Activated T-cell treated with anti-CD3 and anti-CD28 coated beads, Interleukin-2, amount 50 U/mL, for 4 hours (primary cell): ENCODE data around the gene PHF2. TPM values are rescaled to one million over a fixed set of nuclear protein-coding genes. Genes with fewer than 3 reads are reported as not detected.
"Not testable (repeated sequence)": the region's sequence is repeated elsewhere in the genome, so short reads cannot be mapped to it uniquely, and the experiment has no call there.

Source experiments
- ATAC-seq, 2 donors: fragments of 200-7000 bp; cut with Tn5 transposase; one replicate each; pipeline ENCODE4 v1.10.0; 2021
- DNase-seq: peaks from one replicate; pipeline ENCODE4 v3.0.0-alpha.2; 2020
- H3K27me3 Mint-ChIP-seq: one replicate; pipeline ENCODE4 v1.8.0; 2021; ENCODE audit warnings: low read depth, mixed read lengths
- H3K36me3 Mint-ChIP-seq: one replicate; pipeline ENCODE4 v1.8.0; 2022; ENCODE audit warnings: mixed read lengths; ENCODE audit not compliant: insufficient read depth
- H3K4me1 Mint-ChIP-seq: one replicate; pipeline ENCODE4 v1.8.0; 2021; ENCODE audit warnings: low read depth, mixed read lengths
- H3K4me3 Mint-ChIP-seq: one replicate; pipeline ENCODE4 v1.8.0; 2021; ENCODE audit warnings: mild to moderate bottlenecking, moderate library complexity, mixed read lengths
- H3K9me3 Mint-ChIP-seq: one replicate; pipeline ENCODE4 v1.8.0; 2021; ENCODE audit warnings: mixed read lengths
- total RNA-seq, 3 donors: library from RNA; stranded (reverse); gene quantifications; one replicate each; pipeline ENCODE4 v1.2.1, GENCODE V29; 2021

The PHF2 gene
- total RNA-seq, 3 donors from 2014 or later = 19.2 to 20.8 (median 20.8) TPM

DNA sequence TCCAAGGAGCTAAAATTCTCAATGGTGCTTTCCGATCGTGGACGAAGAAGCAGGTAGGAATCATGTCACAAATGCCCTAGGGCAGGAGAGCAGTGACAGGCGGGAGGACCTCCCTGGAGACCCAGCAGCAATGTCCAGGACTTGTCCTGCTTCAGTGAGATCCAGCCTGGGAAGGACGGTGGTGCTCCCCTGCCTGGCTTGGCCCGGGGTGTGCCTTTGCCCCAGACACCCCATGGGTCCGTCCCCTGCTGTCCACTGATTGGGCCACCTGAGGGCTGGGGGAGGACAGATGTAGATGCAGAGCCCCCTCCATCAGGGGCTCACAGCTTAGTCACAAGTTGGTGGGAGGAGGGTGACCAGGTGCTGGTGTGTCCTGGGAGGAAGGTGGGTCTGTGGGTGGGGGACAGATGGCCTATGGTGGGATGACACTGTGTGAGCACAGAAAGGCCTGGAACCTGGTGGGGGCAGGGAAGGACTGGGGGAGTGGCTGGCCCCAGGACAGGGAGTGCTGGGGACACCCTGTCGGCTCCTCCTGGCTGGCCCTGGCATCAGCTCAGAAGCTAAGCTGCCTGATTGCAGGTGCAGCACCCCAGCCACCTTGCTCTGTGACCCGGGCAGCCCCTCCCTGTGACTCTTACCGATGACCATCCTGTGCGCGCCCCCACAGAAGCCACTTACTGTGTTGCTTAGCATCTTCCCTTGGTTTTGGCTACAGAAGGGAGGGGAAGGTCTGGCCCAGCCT is 82.0 kb downstream of the PHF2 start:
- Mint-ChIP-seq H3K4me3 (no peak overlapping the region), H3K36me3 (peaks cover 10% of the 10 kb centered on the region), H3K27me3 (no peaks in the 10 kb centered on the region), H3K4me1 (no peaks in the 10 kb centered on the region), H3K9me3 (no peaks in the 10 kb centered on the region)
- ATAC-seq (no peak), DNase-seq (no peak)

DNA sequence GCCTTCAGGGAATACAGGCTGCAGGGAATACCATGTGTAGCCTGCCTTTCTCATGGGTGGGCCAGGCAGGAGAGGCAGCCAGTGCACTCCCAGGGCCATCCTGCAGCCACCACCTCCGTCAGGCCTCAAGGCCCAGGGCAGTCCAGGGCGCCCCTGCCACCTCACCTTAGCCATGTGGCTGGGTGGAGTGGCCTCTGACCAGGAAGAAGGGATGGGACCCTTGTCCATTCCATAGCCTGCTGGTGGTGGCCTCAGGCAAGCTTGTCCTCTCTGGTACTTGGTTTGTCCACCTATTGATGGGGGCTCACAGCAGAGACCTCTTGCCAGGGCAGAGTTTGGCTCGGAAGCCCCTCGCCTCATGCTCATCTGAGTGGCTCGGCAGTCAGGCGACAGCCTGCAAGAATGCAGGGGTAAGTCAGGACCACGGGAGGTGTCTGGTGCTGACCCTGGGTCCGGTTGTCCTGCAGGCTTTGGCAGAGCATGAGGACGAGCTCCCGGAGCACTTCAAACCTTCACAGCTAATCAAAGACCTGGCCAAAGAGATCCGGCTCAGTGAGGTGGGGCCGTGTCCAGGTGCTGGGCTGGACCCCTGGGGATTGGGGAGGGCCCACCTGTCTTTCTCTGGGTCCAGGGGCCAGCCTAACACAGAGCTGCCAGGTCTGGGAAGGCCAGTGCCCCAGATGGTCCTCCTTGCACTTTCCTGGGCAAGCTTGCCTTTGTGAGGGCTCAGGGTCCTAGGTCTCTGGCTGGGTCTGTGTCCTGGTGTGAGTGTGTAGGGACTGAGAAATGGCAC is 82.9 kb downstream of the PHF2 start:
- Mint-ChIP-seq H3K4me3 (no peak overlapping the region), H3K4me1 (no peaks in the 10 kb centered on the region), H3K36me3 (peaks cover 8% of the 10 kb centered on the region), H3K27me3 (no peaks in the 10 kb centered on the region), H3K9me3 (no peaks in the 10 kb centered on the region)
- no peak for ATAC-seq
- no peak for DNase-seq

DNA sequence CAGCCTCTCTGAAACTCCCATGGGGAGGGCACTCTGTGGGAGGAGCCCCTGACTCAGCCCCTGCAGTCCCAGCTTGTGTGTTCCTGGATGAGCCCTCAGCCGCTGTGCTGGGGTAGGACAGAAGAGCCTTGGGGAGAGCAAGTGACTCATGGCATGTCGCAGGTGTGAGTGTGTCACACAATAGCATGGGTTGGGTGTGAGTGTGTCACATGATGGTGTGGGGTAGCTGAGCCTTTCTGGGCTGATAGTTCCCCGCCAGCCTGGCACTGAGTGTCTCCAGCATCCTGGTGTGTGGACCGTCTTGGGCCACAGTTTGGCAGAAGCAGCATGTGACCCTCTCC is 83.4 kb downstream of the PHF2 start:
- Mint-ChIP-seq H3K36me3 (peaks cover 12% of the 10 kb centered on the region), H3K4me1 (no peaks in the 10 kb centered on the region), H3K9me3 (no peaks in the 10 kb centered on the region), H3K4me3 (no peak overlapping the region), H3K27me3 (no peaks in the 10 kb centered on the region)
- no peak for DNase-seq
- no peak for ATAC-seq

DNA sequence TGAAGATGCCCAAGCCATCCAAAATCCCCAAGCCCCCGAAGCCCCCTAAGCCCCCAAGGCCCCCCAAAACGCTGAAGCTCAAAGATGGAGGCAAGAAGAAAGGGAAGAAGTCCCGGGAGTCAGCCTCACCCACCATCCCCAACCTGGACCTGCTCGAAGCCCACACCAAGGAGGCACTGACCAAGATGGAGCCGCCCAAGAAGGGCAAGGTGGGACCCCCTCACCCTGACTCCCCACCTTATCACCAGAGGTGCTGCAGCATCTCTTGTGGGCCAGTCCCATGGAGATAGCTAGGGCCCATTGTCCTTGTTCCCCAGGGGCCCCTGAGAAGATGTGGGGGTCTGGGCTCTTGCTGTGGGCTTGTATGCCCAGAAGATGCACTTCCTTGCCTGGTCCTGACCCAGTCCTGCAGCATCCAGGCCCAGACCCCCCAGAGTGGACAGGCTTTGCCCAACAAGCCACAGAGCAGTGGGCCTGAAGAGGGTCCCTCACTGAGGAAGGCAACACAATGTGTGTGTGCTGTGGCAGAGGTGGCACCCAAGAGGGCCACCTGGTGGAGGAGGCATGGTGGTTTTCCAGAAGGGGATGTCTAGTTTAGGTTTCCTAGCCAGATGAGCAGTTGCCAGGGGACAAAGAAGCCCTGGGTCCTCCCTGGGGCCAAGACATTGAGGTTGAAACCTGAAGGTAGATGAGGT is 84.1 kb downstream of the PHF2 start:
- DNase-seq (no peak), ATAC-seq (no peak)
- no peak overlapping the region for H3K4me3 Mint-ChIP-seq
- H3K36me3 Mint-ChIP-seq = peaks cover 14% of the 10 kb centered on the region
- H3K27me3 Mint-ChIP-seq = no peaks in the 10 kb centered on the region
- no peaks in the 10 kb centered on the region for H3K4me1 Mint-ChIP-seq
- H3K9me3 Mint-ChIP-seq = no peaks in the 10 kb centered on the region

DNA sequence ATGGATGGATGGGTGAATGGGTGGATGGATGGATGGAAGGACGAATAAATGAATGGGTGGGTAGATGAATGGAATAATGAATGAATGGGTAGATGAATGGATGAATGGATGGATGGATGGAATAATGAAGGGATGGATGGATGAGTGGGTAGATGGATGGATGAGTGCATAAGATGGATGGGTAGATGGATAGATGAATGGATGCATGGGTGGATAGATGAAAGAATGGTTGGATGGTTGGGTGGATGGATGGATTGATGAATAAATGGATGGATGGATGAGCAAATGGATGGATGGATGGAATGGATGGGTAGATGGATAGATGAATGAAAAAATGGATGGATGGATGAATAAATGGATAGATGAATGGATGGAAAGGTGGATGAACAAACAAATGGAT is 85.2 kb downstream of the PHF2 start:
- Mint-ChIP-seq H3K9me3 (no peaks in the 10 kb centered on the region), H3K27me3 (no peaks in the 10 kb centered on the region), H3K36me3 (peaks cover 14% of the 10 kb centered on the region), H3K4me3 (no peak overlapping the region), H3K4me1 (no peaks in the 10 kb centered on the region)
- DNase-seq = no peak
- no peak for ATAC-seq

DNA sequence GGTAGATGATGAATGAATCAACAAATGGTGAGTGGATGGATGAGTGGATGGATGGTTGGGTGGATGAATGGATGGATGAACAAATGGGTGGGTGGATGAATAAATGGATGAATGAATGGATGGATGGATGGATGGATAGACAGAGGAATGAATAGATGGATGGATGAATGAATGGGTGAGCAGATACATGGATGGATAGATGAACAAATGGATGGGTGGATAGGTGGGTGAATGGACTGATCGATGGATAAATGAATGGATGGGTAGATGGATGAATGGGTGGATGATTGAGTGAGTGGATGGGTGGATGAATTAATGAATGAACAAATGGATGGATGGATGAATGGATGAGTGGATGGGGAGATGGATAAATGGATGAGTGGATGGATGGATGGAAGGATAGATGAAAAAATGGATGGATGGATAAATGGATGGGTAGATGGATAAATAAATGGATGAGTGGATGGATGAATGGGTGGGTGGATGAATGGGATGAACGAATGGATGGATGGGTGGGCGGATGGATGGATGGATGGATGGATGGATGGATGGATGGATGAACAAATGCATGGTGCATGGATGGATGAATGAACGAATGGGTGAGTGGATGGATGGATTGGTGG is 85.7 kb downstream of the PHF2 start:
- H3K36me3 Mint-ChIP-seq = peaks cover 14% of the 10 kb centered on the region
- no peaks in the 10 kb centered on the region for H3K9me3 Mint-ChIP-seq
- no peaks in the 10 kb centered on the region for H3K4me1 Mint-ChIP-seq
- no peaks in the 10 kb centered on the region for H3K27me3 Mint-ChIP-seq
- H3K4me3 Mint-ChIP-seq = no peak overlapping the region
- ATAC-seq (no peak), DNase-seq (no peak)

DNA sequence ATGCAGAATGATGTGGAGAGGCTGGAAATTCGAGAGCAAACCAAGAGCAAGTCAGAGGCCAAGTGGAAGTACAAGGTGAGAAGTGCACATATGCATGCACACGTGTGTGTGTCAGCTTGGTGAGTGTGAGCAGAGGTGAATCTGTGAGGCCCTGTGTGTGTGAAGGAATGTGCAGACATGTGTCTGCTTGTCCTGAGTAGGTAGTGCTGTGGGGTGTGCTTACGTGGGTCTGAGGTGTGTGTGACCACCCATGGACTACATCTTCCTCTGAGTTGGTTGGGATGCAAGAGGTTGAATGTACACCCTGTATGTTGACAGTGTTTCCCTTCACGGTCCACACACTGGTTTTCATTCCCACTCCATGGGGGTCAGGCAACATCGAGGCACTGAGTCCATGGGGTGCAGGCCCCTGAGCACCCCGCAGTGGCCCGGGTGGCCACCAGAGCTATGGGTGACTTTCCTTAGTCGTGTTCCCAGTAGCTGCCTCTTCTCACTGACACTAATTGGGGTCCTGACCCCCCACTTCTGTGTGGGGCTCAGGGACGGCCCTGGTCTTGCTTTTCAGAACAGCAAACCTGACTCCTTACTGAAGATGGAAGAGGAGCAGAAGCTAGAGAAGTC is 86.7 kb downstream of the PHF2 start:
- Mint-ChIP-seq H3K27me3 (no peaks in the 10 kb centered on the region), H3K9me3 (no peaks in the 10 kb centered on the region), H3K4me3 (no peak overlapping the region), H3K36me3 (peaks cover 9% of the 10 kb centered on the region), H3K4me1 (no peaks in the 10 kb centered on the region)
- no peak for ATAC-seq
- no peak for DNase-seq

DNA sequence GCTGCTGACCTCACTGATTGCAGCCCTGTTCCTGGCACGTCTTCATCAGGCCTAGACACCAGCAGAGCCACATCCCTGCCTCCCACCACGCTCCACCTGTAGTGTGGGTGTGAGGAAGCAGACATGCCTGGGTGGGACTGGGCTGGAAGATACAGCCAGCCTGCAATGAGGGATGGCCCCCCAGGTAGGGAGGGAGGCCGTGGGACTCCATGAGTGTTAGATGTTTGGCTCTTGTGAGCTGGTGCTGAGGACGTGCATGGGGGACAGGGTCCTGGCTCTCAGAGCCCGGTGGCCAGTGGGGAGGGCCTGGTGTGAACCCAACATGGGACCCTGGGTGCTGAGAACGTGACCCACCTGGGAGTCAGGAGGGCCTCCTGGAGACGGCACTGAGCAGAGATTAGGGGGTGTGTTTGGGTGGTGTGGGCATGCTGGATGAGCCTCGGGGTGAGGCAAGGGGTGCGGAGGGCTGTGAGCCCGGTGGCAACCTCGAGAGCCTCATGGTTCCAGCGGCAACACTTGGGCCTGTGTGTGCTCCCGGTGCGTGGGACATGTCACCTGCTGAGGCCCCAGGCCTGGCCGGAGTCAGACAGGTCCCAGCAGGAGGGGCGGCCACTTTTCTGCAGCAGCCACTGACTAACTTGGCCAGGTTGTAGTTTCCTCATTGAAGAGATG is 87.6 kb downstream of the PHF2 start:
- H3K4me3 Mint-ChIP-seq = no peak overlapping the region
- peak in 1 of 2 donors; percentile 23 for ATAC-seq
- H3K27me3 Mint-ChIP-seq = no peaks in the 10 kb centered on the region
- H3K4me1 Mint-ChIP-seq = no peaks in the 10 kb centered on the region
- no peak for DNase-seq
- no peaks in the 10 kb centered on the region for H3K9me3 Mint-ChIP-seq
- H3K36me3 Mint-ChIP-seq = peaks cover 9% of the 10 kb centered on the region

DNA sequence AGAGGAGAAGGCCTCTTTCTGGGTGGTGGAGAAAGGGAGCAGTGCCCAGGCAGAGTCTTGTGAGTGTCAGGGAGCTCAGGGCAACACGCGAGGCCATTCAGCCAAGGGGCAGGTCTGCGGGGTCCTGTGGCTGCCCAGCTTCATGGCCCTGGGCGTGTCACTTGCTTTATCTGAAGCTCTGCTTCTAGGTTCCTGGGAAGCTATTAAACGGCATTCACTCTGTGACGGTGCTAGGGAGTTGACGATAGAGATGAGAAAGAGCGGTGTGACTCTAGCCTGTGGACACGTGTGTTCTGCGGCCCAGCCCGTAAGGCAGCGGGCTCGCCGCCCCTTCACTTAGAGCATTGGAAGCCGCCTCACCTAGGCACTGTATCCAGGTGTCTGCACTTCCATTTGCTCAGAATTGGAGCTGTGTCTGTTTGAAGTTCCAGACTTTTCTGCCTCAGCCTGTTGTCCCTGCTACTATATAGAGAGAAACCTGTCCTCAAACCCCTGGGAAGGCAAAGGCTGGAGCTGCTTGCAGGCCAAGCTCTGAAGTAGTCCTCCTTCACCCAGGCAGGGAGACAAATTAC is 88.3 kb downstream of the PHF2 start:
- DNase-seq = no peak
- ATAC-seq = no peak
- Mint-ChIP-seq H3K27me3 (no peaks in the 10 kb centered on the region), H3K9me3 (no peaks in the 10 kb centered on the region), H3K4me3 (no peak overlapping the region), H3K4me1 (no peaks in the 10 kb centered on the region), H3K36me3 (peaks cover 9% of the 10 kb centered on the region)

DNA sequence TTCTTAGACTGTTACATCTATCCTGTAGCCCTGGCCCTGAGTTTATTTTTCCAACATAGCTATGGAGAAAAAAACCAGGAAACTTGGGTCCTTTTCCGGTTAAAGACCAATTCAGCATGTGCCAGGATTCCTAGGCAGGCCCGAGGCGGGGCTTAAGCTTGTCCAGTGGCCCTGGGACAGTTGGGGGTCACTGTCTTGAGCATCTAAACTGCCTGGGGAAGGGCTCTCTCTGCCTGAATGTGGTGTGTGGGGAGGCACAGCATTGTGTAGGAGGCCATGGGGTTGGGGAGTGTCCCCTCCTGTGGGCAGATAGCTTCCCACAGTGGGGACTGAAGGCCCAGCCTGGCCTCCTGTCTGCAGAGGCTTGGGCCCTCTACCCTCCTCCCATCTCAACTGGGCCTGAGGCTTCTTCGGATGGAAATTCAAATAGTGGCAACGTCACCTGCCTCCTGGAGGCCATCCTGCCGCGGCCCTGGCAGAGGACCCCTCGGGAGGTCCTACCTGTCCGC is 88.8 kb downstream of the PHF2 start:
- H3K4me1 Mint-ChIP-seq = no peaks in the 10 kb centered on the region
- H3K27me3 Mint-ChIP-seq = no peaks in the 10 kb centered on the region
- DNase-seq (no peak), ATAC-seq (no peak)
- no peak overlapping the region for H3K4me3 Mint-ChIP-seq
- no peaks in the 10 kb centered on the region for H3K9me3 Mint-ChIP-seq
- H3K36me3 Mint-ChIP-seq = peaks cover 11% of the 10 kb centered on the region

DNA sequence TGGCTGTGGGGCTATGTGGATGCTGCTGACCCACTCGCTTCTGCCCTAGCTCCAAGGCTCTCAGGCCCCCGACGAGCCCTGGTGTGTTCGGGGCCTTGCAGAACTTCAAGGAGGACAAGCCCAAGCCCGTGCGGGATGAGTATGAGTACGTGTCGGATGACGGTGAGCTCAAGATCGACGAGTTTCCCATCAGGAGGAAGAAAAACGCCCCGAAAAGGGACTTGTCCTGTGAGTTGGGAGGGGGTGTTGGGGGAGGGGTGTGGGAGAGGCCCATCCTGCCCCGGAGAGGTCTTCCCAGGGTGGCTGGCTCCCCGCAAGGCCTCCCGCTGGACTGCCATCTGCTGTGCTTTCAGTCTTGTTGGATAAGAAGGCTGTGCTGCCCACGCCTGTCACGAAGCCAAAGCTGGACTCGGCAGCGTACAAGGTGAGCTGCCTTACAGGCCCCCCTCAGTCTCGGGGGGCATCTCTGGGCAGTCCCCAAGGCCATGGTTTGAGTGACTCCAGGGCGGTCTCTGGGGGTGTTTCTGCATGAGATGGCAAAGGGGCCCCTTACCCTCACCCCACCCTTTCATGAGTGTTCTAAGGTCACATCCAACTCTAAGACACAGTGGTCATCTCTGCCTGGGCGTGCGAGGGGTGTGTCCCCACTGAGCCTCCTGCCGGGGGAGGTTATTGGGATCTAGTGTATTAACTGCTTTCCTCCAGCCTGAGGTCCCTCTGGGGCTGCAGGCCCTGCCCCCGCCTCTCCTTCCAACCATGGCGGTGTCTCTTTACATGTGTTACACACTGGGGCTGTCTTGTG is 89.5 kb downstream of the PHF2 start:
- ATAC-seq = no peak
- DNase-seq = peak; percentile 3
- Mint-ChIP-seq H3K27me3 (no peaks in the 10 kb centered on the region), H3K9me3 (no peaks in the 10 kb centered on the region), H3K4me3 (no peak overlapping the region), H3K36me3 (peaks cover 13% of the 10 kb centered on the region), H3K4me1 (no peaks in the 10 kb centered on the region)

DNA sequence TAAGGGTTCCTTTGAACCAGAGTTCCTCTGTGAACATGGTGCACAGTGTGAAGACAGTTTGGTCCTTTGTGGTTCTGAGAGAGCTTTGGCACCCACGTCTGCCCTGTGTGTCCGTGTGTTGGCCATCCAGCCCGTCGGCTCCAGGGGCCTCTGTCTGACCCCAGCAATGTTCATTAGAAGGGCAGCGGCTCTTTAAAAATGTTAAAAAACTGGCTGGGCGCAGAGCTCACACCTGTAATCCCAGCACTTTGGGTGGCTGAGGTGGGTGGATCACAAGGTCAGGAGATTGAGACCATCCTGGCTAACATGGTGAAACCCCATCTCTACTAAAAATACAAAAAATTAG is 90.0 kb downstream of the PHF2 start:
- DNase-seq, H3K4me1 Mint-ChIP-seq, H3K9me3 Mint-ChIP-seq, H3K4me3 Mint-ChIP-seq, H3K27me3 Mint-ChIP-seq, ATAC-seq: not testable (repeated sequence)
- H3K36me3 Mint-ChIP-seq = peaks cover 13% of the 10 kb centered on the region

DNA sequence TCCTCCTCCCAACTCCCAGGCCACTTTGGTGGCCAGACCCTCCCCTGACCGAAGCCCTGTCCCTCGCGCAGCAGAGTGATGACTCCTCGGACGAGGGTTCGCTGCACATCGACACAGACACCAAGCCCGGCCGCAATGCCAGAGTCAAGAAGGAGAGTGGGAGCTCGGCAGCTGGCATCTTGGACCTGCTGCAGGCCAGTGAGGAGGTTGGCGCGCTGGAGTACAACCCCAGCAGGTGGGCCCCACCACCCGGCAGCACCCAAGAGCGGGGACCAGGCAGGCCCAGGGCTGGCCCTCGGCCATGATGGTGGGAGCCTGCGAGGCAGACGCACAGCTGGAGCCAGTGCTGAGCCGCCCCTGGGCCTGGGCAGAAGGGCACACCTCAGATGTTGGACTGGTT is 90.6 kb downstream of the PHF2 start:
- no peaks in the 10 kb centered on the region for H3K27me3 Mint-ChIP-seq
- no peak for ATAC-seq
- H3K9me3 Mint-ChIP-seq = no peaks in the 10 kb centered on the region
- H3K36me3 Mint-ChIP-seq = peaks cover 13% of the 10 kb centered on the region
- DNase-seq = peak; percentile 2
- H3K4me1 Mint-ChIP-seq = no peaks in the 10 kb centered on the region
- no peak overlapping the region for H3K4me3 Mint-ChIP-seq
